ENCODE data around the gene SYNGAP1.

- TF ChIP-seq KDM1A (IDR thresholded peaks at IDR 0.05) (no peak), POU5F1 (IDR thresholded peaks at IDR 0.05; ENCODE audit: borderline replicate concordance, low read depth, low read length, partially characterized antibody) (no peak)
Measured at GRCh38 chr6:33456156-33456555, 36.3 kb downstream of the SYNGAP1 start.
